Effector memory CD8-positive, alpha-beta T cell (primary cell): Measurements from ENCODE around the gene R3HDM1.

Experiments used
- ATAC-seq: fragments of 150-1000 bp; cut with Tn5 transposase; replicated peaks from 2 replicates; pipeline ENCODE4 v1.10.0; 2021; ENCODE audit warnings: mild to moderate bottlenecking, moderate library complexity
- DNase-seq, 3 experiments: peaks; one replicate each; pipeline ENCODE4 v3.0.0; 2021
- H3K27ac Mint-ChIP-seq, 2 donors: one replicate each; pipeline ENCODE4 v1.8.0; 2022; ENCODE audit warnings: mild to moderate bottlenecking in 2 of 2, mixed read lengths in 2 of 2, moderate library complexity in 2 of 2
- H3K27me3 Mint-ChIP-seq, 2 donors: one replicate each; pipeline ENCODE4 v1.8.0; 2022; ENCODE audit warnings: mixed read lengths in 2 of 2
- H3K36me3 Mint-ChIP-seq: one replicate; pipeline ENCODE4 v1.8.0; 2022; ENCODE audit warnings: mild to moderate bottlenecking, moderate library complexity, mixed read lengths; ENCODE audit not compliant: insufficient read depth
- H3K4me1 Mint-ChIP-seq, 2 donors: one replicate each; pipeline ENCODE4 v1.8.0; 2022; ENCODE audit warnings: low read depth in 2 of 2, mixed read lengths in 2 of 2
- H3K4me3 Mint-ChIP-seq, 2 donors: one replicate each; pipeline ENCODE4 v1.8.0; 2022; ENCODE audit warnings: mild to moderate bottlenecking in 2 of 2, mixed read lengths in 2 of 2, moderate library complexity in 2 of 2
- H3K9me3 Mint-ChIP-seq, 2 donors: one replicate each; pipeline ENCODE4 v1.8.0; 2022; ENCODE audit warnings: mixed read lengths in 2 of 2

The R3HDM1 gene

GRCh38 chr2:135728064-135728743 lies 196.9 kb downstream of the R3HDM1 start:
- ATAC-seq (no peak), DNase-seq (no peak)
- H3K27ac Mint-ChIP-seq: no peak overlapping the region
- H3K27me3 Mint-ChIP-seq: no peaks in the 10 kb centered on the region
- H3K4me1 Mint-ChIP-seq: no peaks in the 10 kb centered on the region
- H3K36me3 Mint-ChIP-seq: peaks cover 21% of the 10 kb centered on the region
- H3K4me3 Mint-ChIP-seq: no peak overlapping the region
- H3K9me3 Mint-ChIP-seq: no peaks in the 10 kb centered on the region

DNA sequence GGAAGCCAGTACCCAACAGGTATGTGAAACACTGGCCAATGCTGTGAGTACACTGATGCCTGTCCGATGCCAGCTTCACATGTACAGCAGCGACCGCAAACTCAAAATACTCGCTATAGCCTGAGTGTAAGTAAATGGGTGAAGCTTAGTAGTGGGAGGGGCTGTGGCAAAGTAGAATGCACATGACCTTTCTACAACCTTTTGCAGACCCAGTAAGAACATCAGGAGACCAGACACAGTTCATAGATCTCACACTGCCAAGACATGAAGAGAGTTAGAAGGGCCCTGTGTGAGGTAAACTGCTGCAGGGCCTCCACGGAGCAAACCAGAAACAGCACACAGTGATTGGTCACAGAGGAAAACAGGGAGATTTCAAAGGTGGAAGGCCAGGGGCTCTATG lies 201.3 kb downstream of the R3HDM1 start:
- no peaks in the 10 kb centered on the region for H3K4me1 Mint-ChIP-seq
- H3K4me3 Mint-ChIP-seq: no peak overlapping the region
- H3K27me3 Mint-ChIP-seq: no peaks in the 10 kb centered on the region
- H3K36me3 Mint-ChIP-seq: peaks cover 4% of the 10 kb centered on the region
- H3K27ac Mint-ChIP-seq: no peak overlapping the region
- H3K9me3 Mint-ChIP-seq: no peaks in the 10 kb centered on the region
- ATAC-seq: no peak
- no peak for DNase-seq

DNA sequence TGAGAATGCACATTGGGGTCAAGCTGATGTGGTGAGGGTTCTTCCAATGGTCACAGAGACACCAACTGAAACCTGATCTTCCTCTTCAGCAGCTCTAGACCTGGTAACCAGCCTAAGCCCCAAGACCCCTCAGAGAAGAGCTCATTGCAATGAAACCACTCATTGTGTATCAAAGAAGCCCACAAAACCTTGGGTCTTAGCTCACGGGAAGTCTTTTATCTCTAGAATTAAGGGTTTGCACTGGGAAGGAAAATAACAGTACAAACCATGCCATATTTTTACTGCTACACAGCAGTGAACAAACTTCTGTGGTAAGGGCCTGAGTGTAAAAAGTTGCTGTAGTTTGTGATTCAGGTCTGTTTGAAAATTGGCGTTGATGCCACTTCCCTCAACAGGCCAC lies 201.8 kb downstream of the R3HDM1 start:
- H3K27ac Mint-ChIP-seq: no peak overlapping the region
- no peaks in the 10 kb centered on the region for H3K4me1 Mint-ChIP-seq

GRCh38 chr2:135736546-135736945 lies 205.3 kb downstream of the R3HDM1 start:
- Mint-ChIP-seq H3K9me3 (peaks cover 0 to 2% of the 10 kb centered on the region in 2 donors), H3K27ac (no peak overlapping the region), H3K36me3 (peaks cover 8% of the 10 kb centered on the region)

More for the DNA sequence above, 201.8 kb downstream of the R3HDM1 start:
- no peaks in the 10 kb centered on the region for H3K9me3 Mint-ChIP-seq
- peaks cover 4% of the 10 kb centered on the region for H3K36me3 Mint-ChIP-seq
- no peak overlapping the region for H3K4me3 Mint-ChIP-seq
- DNase-seq: no peak
- no peaks in the 10 kb centered on the region for H3K27me3 Mint-ChIP-seq
- ATAC-seq: no peak

DNA sequence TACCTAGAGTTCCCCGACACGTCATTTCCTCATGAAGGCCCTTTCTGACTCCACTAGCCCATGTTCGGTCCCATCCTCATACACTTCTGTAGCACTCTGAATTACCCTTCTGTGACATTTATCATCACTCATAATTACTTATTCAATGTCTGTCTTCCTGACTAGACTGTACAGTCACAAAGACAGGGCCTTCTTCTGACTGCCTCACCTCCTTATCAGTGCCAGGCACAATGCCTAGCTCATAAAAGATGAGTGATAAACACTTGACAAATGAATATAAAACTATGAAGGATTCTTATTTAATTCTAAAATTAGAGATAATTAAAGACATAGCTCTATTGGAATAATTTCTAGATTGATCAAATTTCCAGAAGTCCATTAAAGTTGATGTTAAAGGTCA lies 208.9 kb downstream of the R3HDM1 start:
- H3K4me1 Mint-ChIP-seq: peaks cover 20 to 29% of the 10 kb centered on the region in 2 donors
- no peak overlapping the region for H3K4me3 Mint-ChIP-seq
- ATAC-seq (no peak), DNase-seq (no peak)
- peaks cover 18% of the 10 kb centered on the region for H3K36me3 Mint-ChIP-seq
- no peak overlapping the region for H3K27ac Mint-ChIP-seq
- H3K9me3 Mint-ChIP-seq: peaks cover 0 to 2% of the 10 kb centered on the region in 2 donors
- no peaks in the 10 kb centered on the region for H3K27me3 Mint-ChIP-seq

More at GRCh38 chr2:135736546-135736945, 205.3 kb downstream of the R3HDM1 start:
- Mint-ChIP-seq H3K27me3 (no peaks in the 10 kb centered on the region), H3K4me3 (no peak overlapping the region), H3K4me1 (peaks cover 2 to 5% of the 10 kb centered on the region in 2 donors)
- DNase-seq (no peak), ATAC-seq (no peak)

GRCh38 chr2:135741043-135741394 lies 209.7 kb downstream of the R3HDM1 start:
- Mint-ChIP-seq H3K36me3 (peaks cover 24% of the 10 kb centered on the region), H3K27me3 (no peaks in the 10 kb centered on the region), H3K4me3 (peak overlapping the region in 1 of 2 donors; percentile 92), H3K27ac (peak overlapping the region in 1 of 2 donors; percentile 98), H3K4me1 (peaks cover 22 to 33% of the 10 kb centered on the region in 2 donors), H3K9me3 (peaks cover 0 to 2% of the 10 kb centered on the region in 2 donors)
- DNase-seq (no peak), ATAC-seq (no peak)

- H3K4me3 Mint-ChIP-seq: peak within 1 kb of the TSS; percentile 92 to 96
- H3K9me3 Mint-ChIP-seq: peaks cover 0 to 2% of the 10 kb centered on the region in 2 donors
- peaks cover 29% of the 10 kb centered on the region for H3K36me3 Mint-ChIP-seq
- no peaks in the 10 kb centered on the region for H3K27me3 Mint-ChIP-seq
- DNase-seq (peak; percentile 83 to 87 (median 86)), ATAC-seq (peak; percentile 88)
- H3K4me1 Mint-ChIP-seq: peaks cover 27 to 40% of the 10 kb centered on the region in 2 donors
- H3K27ac Mint-ChIP-seq: peak within 1 kb of the TSS; percentile 97 to 98
Observed at GRCh38 chr2:135741395-135742324, 210.4 kb downstream of the R3HDM1 start, which contains the start of gene UBXN4. Gene UBXN4, plus strand, starts transcription at chr2:135741855. Its CDS starts 75 bp downstream, at chr2:135741930.

DNA sequence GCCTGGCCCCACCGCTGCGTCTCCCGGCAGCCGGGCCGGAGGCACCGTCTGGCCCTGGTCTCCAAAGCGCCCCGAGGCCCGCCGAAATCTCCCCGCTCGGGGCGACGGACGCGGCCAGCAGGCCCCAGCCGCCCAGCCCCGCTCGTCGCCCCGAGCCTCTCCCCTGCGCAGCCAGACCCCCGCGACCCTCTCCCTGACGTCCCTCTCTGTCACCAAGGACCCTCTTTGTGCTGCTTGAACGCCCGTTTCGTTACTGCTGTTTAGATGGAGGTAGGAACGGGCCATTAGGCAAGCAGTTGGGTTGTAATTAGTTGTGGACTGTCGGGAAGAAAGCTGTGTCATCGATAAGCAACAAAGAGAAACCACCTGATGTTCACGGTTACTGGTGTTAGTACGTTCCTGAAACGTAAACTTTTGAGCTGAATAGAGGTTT lies 211.1 kb downstream of the R3HDM1 start:
- peaks cover 29 to 45% of the 10 kb centered on the region in 2 donors for H3K4me1 Mint-ChIP-seq
- H3K27ac Mint-ChIP-seq: peak overlapping the region; percentile 97 to 98
- H3K4me3 Mint-ChIP-seq: peak overlapping the region; percentile 92 to 96
- DNase-seq (peak in 2 of 3 experiments; percentile 40 to 52), ATAC-seq (peak; percentile 18)
- peaks cover 0 to 2% of the 10 kb centered on the region in 2 donors for H3K9me3 Mint-ChIP-seq
- H3K36me3 Mint-ChIP-seq: peaks cover 35% of the 10 kb centered on the region
- no peaks in the 10 kb centered on the region for H3K27me3 Mint-ChIP-seq

DNA sequence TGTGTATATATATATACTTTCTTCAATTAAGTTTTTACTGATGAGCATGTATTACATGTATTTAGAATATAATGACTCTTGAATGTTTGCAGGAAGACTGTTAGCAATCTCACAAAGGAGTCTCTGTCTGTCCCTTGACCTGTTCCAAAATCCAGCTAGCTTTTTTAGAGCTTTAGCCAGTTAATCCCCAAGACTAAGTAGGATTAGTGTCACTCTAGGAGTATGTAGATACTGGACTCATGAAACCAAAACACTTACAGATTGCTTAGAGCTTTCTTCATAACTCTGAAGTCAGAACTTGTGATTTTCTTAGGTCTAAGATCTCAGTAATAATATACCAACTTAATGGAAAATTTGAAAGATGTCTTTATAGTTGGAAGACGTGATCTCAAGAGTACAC lies 212.6 kb downstream of the R3HDM1 start:
- no peak for ATAC-seq
- H3K4me1 Mint-ChIP-seq: peaks cover 32 to 53% of the 10 kb centered on the region in 2 donors
- peak overlapping the region; percentile 17 to 96 for H3K4me3 Mint-ChIP-seq
- peak overlapping the region in 1 of 2 donors; percentile 98 for H3K27ac Mint-ChIP-seq
- H3K27me3 Mint-ChIP-seq: no peaks in the 10 kb centered on the region
- H3K36me3 Mint-ChIP-seq: peaks cover 50% of the 10 kb centered on the region
- no peak for DNase-seq
- peaks cover 0 to 2% of the 10 kb centered on the region in 2 donors for H3K9me3 Mint-ChIP-seq

GRCh38 chr2:135744760-135745314 lies 213.6 kb downstream of the R3HDM1 start:
- DNase-seq: no peak
- peaks cover 0 to 2% of the 10 kb centered on the region in 2 donors for H3K9me3 Mint-ChIP-seq
- H3K4me3 Mint-ChIP-seq: peak overlapping the region; percentile 17 to 96
- H3K27ac Mint-ChIP-seq: peak overlapping the region in 1 of 2 donors; percentile 50
- H3K27me3 Mint-ChIP-seq: no peaks in the 10 kb centered on the region
- ATAC-seq: no peak
- peaks cover 60% of the 10 kb centered on the region for H3K36me3 Mint-ChIP-seq
- H3K4me1 Mint-ChIP-seq: peaks cover 34 to 59% of the 10 kb centered on the region in 2 donors

GRCh38 chr2:135745545-135745944 lies 214.3 kb downstream of the R3HDM1 start:
- Mint-ChIP-seq H3K36me3 (peaks cover 66% of the 10 kb centered on the region), H3K9me3 (peaks cover 0 to 2% of the 10 kb centered on the region in 2 donors), H3K4me3 (peak overlapping the region in 1 of 2 donors; percentile 21), H3K27ac (peak overlapping the region in 1 of 2 donors; percentile 50), H3K27me3 (no peaks in the 10 kb centered on the region), H3K4me1 (peaks cover 34 to 62% of the 10 kb centered on the region in 2 donors)
- ATAC-seq (no peak), DNase-seq (no peak)

DNA sequence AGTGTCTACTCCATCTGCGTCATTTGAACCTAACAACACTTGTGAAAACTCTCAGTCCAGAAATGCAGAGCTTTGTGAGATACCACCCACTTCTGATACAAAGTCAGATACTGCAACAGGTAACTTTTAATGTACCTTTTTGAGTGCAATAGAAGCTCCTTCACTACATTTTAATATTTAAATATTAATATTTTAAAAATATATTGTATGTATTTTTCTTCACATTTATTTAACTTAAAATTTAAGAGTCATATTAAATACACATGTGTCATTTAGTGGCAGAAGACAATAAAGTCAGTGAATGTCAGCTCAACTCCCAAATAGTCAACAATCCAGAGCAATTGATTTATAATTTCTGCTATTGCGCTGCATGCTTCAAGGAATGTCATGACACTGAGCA lies 224.3 kb downstream of the R3HDM1 start:
- peaks cover 92% of the 10 kb centered on the region for H3K36me3 Mint-ChIP-seq
- H3K4me1 Mint-ChIP-seq: peaks cover 0 to 3% of the 10 kb centered on the region in 2 donors
- no peaks in the 10 kb centered on the region for H3K27me3 Mint-ChIP-seq
- ATAC-seq: no peak
- DNase-seq: no peak
- H3K27ac Mint-ChIP-seq: no peak overlapping the region
- no peak overlapping the region for H3K4me3 Mint-ChIP-seq
- H3K9me3 Mint-ChIP-seq: peaks cover 0 to 3% of the 10 kb centered on the region in 2 donors

DNA sequence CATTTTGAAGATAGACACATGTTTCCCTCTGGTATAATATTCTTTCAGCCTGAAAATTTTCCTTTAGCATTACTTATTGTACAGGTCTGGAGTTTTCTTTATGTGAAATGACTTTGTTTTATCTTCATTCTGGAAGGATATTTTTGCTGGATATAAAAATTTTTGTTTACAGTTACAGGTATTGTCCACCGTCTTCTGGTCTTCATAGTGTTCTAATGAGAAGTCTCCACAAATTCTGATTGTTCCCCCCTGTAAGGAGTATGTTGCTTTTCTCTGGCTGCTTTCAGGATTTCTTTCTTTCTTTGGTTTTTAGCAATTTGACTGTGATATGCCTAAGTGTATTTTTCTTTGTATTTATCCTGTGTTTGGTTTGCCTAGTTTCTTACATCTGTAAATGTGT lies 225.4 kb downstream of the R3HDM1 start:
- peaks cover 0 to 3% of the 10 kb centered on the region in 2 donors for H3K4me1 Mint-ChIP-seq
- H3K27ac Mint-ChIP-seq: no peak overlapping the region
- peaks cover 0 to 3% of the 10 kb centered on the region in 2 donors for H3K9me3 Mint-ChIP-seq
- DNase-seq: no peak
- no peak overlapping the region for H3K4me3 Mint-ChIP-seq
- H3K27me3 Mint-ChIP-seq: no peaks in the 10 kb centered on the region
- peaks cover 90% of the 10 kb centered on the region for H3K36me3 Mint-ChIP-seq
- ATAC-seq: no peak
